CD1c-positive myeloid dendritic cell (primary cell): ENCODE measurements around the gene CDSN.
A peak's percentile ranks its signal among the peaks of the same experiment; 100 is the strongest.

ENCODE experiments used
- DNase-seq: peaks from one replicate; pipeline ENCODE4 v3.0.0-alpha.2; 2016; ENCODE audit errors: extremely low spot score

Gene CDSN

DNA sequence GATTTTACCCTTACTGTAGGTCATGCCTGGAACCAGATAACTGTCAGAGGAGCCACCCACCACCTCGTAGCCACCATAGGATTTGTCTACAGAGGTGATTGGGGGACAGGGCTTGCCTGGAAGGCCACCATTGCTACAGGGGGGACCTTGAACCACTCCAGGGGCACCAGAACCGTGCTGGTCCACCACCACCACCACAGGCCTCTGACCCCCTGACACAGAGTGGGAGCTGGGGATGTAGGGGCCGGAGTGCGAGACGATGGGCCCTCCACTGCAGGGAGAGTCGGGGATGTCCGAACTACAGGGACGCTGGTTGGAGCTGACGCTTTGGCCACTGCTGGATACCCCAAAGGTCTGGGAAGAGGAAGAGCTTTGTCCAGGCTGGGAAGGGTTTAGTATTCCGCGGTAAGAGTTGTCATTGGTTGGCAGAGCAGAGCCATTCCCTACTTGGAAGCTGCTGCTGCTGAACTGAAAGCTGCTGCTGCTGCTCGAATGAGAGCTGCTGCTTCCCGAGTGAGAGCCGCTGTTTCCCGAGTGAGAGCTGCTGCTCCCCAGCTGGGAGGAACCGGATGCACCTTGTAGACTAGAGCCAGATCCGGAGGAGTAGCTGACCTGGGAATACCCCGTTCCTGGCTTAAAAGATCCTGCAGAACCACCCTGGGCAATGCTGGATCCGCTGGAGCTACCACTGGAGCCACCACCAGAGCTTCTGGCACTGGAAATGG, 3.4 kb downstream of the CDSN start:
- DNase-seq = no peak

- no peak for DNase-seq
Observed at GRCh38 chr6:31115941-31116560, 4.2 kb downstream of the CDSN start.

DNA sequence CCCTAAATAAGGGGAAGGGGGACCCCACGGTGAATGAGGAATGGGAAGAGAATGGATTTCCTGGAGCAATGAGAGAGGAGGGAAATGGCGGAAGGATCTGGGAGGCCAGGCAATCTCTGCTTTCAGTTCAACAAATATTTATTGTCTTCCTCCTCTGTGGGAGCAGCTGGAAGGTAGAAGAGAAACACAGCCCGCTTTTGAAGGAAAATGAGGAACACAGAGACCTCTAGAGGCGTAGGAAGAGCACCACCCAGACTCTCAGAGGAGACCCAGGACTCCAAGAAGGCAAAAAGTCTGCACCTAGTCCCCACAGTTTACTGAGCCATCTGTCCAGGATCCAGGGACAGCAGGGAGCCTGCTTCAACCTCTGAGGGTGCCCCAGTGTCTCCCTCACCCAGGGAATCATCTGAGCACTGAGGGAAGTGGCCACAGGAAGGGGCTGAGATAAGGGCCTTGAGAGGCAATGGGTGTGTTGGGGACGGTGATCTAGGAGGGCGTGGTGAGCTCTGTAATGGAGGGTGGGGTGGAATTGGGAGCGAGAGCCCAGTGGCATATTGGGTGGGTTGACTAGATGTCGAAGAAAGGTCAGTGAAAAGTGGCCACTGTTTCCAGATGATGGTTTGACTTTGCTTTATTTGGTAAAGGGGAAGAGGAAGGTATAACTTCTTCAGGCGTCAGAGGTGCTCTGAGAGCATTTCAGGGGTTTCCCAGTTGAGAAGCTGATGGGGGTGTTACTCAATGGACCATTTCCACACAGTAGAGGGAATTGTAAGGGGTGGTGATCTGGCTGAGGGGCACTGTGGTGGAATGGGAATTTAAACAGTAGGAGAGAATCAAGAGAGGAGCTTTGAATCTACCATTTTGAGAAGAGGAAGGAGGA, 5.0 kb downstream of the CDSN start:
- DNase-seq = peak; percentile 85

DNA sequence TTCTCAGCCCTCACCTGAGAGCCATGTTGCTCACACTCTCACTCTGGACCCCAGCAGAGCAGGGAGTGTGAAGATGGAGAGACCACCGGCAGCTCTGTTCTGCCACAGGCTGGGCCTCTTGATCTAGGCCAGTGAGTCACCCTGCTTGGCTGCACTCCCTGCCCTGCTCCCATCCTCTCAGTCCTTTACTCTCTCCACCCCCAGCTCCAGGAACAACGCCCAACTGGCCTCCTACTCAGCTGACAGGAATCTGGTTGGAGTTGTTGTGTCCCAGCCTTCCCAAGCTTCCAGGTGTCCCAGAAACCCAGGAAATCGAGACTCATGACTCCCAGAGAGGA, 5.7 kb downstream of the CDSN start, which contains the start of gene PSORS1C1:
Gene PSORS1C1 (plus strand): TSS at position 260 of the 338 bp plus-strand sequence. CDS start 14,833 bp downstream, outside the sequence.
- no peak for DNase-seq

- DNase-seq = no peak
Observed at GRCh38 chr6:31113861-31114540, 6.2 kb downstream of the CDSN start.

DNA sequence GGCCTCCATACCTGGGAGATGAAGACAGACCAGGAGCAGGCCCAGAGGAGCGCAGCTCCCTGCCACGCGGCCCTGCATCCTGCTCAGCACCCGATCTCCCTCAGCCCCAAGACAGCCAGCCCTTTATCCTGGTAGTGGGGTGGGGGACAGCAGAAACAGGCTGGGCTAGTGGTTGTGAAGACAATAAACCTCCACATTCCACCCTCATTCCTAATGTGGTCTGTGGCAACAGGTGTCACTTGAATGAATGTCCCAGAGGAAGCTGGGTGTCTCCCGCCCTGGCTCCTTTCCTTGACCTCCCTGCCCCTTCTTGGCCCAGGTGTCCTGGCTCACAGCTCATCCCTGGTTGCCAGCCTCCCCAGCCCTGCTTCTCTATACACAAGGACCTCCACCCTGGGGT, 7.8 kb downstream of the CDSN start, which contains the start of gene C6orf15:
Gene C6orf15 (minus strand): TSS at position 98 of the 400 bp plus-strand sequence. CDS start 20 bp downstream, at position 78.
- no peak for DNase-seq

DNA sequence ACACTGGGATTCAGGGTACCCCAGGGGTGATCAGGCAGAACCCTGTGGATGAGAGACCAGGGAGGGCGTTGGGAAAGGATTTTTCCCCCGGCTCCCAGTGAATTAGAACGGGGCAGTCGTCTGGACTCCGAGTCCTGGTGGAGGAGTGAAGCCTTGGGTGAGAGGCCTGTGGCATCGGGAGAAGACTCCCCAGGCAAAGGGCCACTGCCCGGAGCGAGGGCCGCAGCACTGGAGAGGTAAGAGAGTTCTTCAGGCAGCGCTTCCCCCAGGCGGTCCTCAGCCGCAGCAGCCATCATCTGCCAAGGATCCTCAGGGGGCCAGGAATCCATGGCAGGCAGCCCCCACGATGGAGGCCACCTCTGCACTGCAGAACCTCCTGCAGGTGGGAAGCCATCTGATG, 8.5 kb downstream of the CDSN start:
- DNase-seq = no peak

GRCh38 chr6:31110825-31111582, 9.2 kb downstream of the CDSN start:
- DNase-seq = no peak

- no peak for DNase-seq
Observed at GRCh38 chr6:31107052-31107451, 13.2 kb downstream of the CDSN start.

DNA sequence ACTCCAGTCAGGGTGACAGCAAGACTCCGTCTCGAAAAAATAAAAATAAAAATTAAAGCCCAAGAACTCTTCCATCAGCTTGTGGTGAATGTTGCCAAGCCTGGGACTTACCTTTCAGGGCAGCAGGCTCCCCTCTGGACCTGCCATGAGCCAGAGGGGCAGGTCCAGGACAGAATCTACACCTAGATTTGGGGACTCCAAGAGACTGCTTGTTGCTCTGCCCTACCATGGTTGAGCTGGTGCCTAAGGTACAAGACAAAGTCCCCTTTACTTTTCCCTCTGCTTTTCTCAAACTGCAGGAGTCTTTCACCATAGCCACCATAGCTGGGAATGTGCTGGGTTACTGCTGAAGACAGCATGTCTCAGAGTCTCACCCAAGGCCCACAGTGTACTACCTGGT, 17.1 kb downstream of the CDSN start:
- no peak for DNase-seq

GRCh38 chr6:31098449-31098938, 21.8 kb downstream of the CDSN start:
- no peak for DNase-seq

- no peak for DNase-seq
Observed at GRCh38 chr6:31096656-31097055, 23.6 kb downstream of the CDSN start.

DNA sequence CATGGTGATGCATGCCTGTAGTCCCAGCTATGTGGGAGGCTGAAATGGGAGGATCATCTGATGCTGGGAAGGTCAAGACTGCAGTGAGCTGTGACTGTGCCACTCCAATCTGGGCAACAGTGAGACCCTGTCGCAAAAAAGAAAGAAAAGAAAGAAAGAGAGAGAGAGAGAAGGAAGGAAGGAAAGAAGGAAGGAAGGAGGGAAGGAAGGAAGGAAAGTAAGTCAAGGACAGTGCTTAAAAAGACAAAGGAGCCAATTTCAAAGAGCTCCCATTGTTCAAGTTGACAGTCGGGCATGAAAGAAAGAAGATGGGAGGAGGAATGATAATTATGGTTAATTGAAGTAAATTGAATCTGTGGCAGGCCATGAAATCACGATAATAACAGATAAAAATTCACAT, 24.0 kb downstream of the CDSN start:
- no peak for DNase-seq

- no peak for DNase-seq
Observed at GRCh38 chr6:31094389-31094881, 25.8 kb downstream of the CDSN start.

DNA sequence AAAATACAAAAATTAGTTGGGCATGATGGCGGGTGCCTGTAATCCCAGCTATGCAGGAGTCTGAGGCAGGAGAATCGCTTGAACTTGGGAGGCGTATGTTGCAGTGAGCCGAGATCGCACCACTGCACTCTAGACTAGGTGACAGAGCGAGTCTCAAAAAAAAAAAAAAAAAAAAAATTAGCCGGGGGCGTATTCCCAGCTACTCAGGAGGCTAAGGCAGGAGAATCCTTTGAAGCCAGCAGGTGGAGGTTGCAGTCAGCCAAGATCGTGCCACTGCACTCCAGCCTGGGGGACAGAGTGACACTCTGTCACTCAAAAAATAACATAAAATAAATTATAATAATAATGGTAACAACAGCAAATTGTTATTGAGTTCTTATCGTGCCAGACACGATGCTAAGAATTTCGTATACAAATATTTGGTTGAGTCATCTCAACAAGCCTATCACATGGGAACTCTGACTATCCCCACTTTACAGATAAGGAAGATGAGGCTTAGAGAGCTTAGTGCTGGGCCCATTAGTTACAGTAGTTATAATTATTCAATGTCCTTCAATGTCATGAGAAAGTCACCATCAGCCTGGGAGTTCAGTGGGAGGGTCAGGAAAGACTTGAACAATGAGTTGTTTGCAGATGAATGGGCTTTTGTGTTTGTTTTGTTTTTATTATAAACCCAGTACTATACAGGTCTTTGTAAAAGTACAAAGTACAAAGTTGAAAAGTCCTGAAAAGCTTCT, 27.3 kb downstream of the CDSN start:
- DNase-seq = no peak

GRCh38 chr6:31092238-31092637, 28.0 kb downstream of the CDSN start:
- DNase-seq = no peak

DNA sequence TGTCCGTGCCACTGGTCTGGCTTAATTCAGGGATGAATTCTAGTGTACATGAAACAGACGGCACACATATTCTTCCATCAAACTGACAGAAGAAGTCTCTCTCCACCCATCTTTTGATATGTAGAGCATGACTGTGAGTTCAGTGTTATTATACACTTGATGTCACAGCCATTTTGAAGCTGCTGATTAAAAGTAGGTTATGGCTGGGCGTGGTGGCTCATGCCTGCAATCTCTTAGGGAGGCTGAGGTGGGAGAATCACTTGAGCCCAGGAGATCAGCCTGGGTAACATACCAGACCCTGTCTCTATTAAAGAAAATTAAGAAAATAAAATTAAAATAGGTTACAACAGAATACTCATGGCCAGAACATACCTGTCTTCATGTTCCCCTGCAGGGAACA, 28.6 kb downstream of the CDSN start:
- no peak for DNase-seq

DNA sequence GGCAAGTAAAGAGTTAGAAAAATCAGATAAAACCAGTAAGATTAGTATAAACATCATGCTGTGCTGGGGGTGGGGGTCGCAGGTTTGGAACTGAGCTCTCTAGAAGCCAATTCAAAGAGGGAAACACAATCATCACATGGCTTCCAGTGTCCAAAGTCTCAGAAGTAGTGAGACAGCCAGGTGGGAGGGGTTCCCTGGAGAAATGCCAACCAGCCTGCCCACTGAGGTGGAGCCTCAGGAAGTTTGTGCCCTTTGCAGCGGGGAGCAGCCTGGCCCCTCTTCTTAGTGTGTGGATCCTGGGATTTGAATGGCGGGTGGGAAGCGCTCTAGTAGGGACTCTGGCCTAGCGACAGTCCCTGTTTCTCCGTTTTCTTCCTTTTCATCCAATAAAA, 29.3 kb downstream of the CDSN start:
- DNase-seq = no peak

DNA sequence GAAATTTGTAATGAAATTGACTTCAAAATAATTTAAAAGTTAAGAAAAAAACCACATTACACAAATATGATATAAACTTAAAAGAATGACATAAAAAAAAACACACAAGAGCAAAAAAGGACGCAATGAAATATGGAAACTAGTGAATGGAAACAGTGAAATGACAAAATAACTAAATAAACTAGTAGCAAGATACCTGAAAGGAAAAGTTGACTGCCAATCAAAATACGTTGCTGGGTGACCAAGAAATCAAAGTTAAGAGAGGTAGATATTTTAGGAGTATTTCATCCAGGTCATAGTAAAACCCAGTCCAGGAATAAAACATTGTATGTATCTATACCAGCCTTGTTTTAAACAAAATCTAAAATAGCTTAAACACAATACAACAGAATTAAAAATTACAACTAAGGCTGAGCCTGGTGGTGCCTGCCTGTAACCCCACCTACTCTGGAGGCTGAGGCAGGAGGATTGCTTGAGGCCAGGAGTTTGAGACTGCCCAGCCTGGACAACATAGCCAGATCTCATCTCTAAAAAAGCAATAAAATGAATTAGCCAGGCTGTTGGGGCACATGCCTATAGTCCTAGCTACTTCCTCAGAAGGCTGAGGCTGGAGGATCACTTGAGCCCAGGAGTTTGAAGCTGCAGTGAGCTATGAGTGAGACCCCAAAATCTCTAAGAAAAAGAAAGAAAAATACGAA, 29.8 kb downstream of the CDSN start:
- no peak for DNase-seq
